Gastrocnemius medialis (tissue), 4 donors: ENCODE data around the gene SPAG4.

Experiments used
- CTCF ChIP-seq, 5 experiments: fragments of 450-650 bp in 3 of 5; fragments of 200-600 bp in 2 of 5; sonication (generic) in 2 of 5; IDR thresholded peaks in 4 of 5; conservative IDR thresholded peaks in 1 of 5; 1 replicate in 4 of 5; 2 replicates in 1 of 5; pipeline ENCODE4 v1.5.1; 2016 to 2019; ENCODE audit warnings: antibody characterized with exemption in 5 of 5, mild to moderate bottlenecking in 3 of 5, moderate library complexity in 3 of 5
- POLR2A ChIP-seq, 2 donors: fragments of 450-650 bp; IDR thresholded peaks; one replicate each; pipeline ENCODE4 v1.6.1; 2017; ENCODE audit warnings: antibody characterized with exemption in 2 of 2, mild to moderate bottlenecking in 2 of 2, moderate library complexity in 2 of 2

GRCh38 chr20:35603695-35604448 is 11.8 kb upstream of the SPAG4 start:
- TF ChIP-seq CTCF (IDR thresholded peaks at IDR 0.05 in 4 of 5, conservative IDR thresholded peaks at IDR 0.05 in 1 of 5) (no peak), POLR2A (IDR thresholded peaks at IDR 0.05) (no peak)
